Thyroid gland (tissue), 4 donors: ENCODE data around the gene INTS7.

Source experiments
- CTCF ChIP-seq, 6 experiments: fragments of 200-600 bp in 3 of 6; fragments of 450-650 bp in 3 of 6; sonication (generic) in 3 of 6; IDR thresholded peaks; one replicate each; pipeline ENCODE4 v1.5.1; 2016 to 2019; ENCODE audit warnings: antibody characterized with exemption in 6 of 6, mild to moderate bottlenecking in 2 of 6, inconsistent platforms in 1 of 6, moderate library complexity in 1 of 6
- POLR2A ChIP-seq, 2 donors: fragments of 450-650 bp; IDR thresholded peaks; one replicate each; pipeline ENCODE4 v1.6.1; 2017; ENCODE audit warnings: antibody characterized with exemption in 2 of 2, mild to moderate bottlenecking in 2 of 2, moderate library complexity in 1 of 2

- TF ChIP-seq POLR2A (IDR thresholded peaks at IDR 0.05) (no peak), CTCF (IDR thresholded peaks at IDR 0.05) (no peak)
Measured at GRCh38 chr1:211903490-211904245, 131.7 kb downstream of the INTS7 start.
